Activated T-cell treated with anti-CD3 and anti-CD28 coated beads for 1 hour (primary cell): ENCODE measurements around the gene LMO7.

ENCODE experiments used
- DNase-seq: peaks from one replicate; pipeline ENCODE4 v3.0.0-alpha.2; 2020; ENCODE audit warnings: low read depth

Gene LMO7

GRCh38 chr13:75895168-75895567 lies 259.0 kb downstream of the LMO7 start:
- no peak for DNase-seq

GRCh38 chr13:75896271-75896670 lies 260.1 kb downstream of the LMO7 start:
- no peak for DNase-seq

GRCh38 chr13:75897386-75897785 lies 261.3 kb downstream of the LMO7 start:
- no peak for DNase-seq

- no peak for DNase-seq
Measured at GRCh38 chr13:75901501-75901900, 265.4 kb downstream of the LMO7 start.

- no peak for DNase-seq
Measured at GRCh38 chr13:75902166-75903104, 266.3 kb downstream of the LMO7 start.

GRCh38 chr13:75904012-75904411 lies 267.9 kb downstream of the LMO7 start:
- no peak for DNase-seq

GRCh38 chr13:75906315-75906714 lies 270.2 kb downstream of the LMO7 start:
- DNase-seq, result no peak

- no peak for DNase-seq
Measured at GRCh38 chr13:75907044-75907443, 270.9 kb downstream of the LMO7 start.

GRCh38 chr13:75908141-75908540 lies 272.0 kb downstream of the LMO7 start:
- no peak for DNase-seq
